Activated T-cell treated with anti-CD3 and anti-CD28 coated beads, Interleukin-2, amount 50 U/mL, for 24 hours (primary cell): Measurements from ENCODE around the gene IMPDH2.
"Not testable (repeated sequence)": the region's sequence is repeated elsewhere in the genome, so short reads cannot be mapped to it uniquely, and the experiment has no call there.

Experiments
- DNase-seq: peaks from one replicate; pipeline ENCODE4 v3.0.0-alpha.2; 2020
- H3K27ac Mint-ChIP-seq: 2 replicates; pipeline ENCODE4 v1.8.0; 2020; ENCODE audit warnings: mild to moderate bottlenecking, mixed read lengths
- H3K27me3 Mint-ChIP-seq: 2 replicates; pipeline ENCODE4 v1.8.0; 2020; ENCODE audit warnings: mixed read lengths
- H3K36me3 Mint-ChIP-seq: 2 replicates; pipeline ENCODE4 v1.8.0; 2020; ENCODE audit warnings: low read depth, mixed read lengths
- H3K4me1 Mint-ChIP-seq: 2 replicates; pipeline ENCODE4 v1.8.0; 2020; ENCODE audit warnings: low read depth, mixed read lengths
- H3K4me3 Mint-ChIP-seq: 2 replicates; pipeline ENCODE4 v1.8.0; 2020; ENCODE audit warnings: mild to moderate bottlenecking, moderate library complexity, mixed read lengths
- H3K9me3 Mint-ChIP-seq: 2 replicates; pipeline ENCODE4 v1.8.0; 2020; ENCODE audit warnings: mixed read lengths

The IMPDH2 gene

GRCh38 chr3:49016414-49017228, 12.6 kb downstream of the IMPDH2 start:
- Mint-ChIP-seq H3K36me3 (peaks cover 79% of the 10 kb centered on the region), H3K27ac (peak overlapping the region; percentile 46), H3K4me3 (peak overlapping the region; percentile 90), H3K27me3 (no peaks in the 10 kb centered on the region), H3K4me1 (peaks cover 30% of the 10 kb centered on the region), H3K9me3 (no peaks in the 10 kb centered on the region)
- no peak for DNase-seq

- no peaks in the 10 kb centered on the region for H3K9me3 Mint-ChIP-seq
Measured at GRCh38 chr3:49015765-49016164, 13.4 kb downstream of the IMPDH2 start.

GRCh38 chr3:49015072-49015471, 14.1 kb downstream of the IMPDH2 start:
- peaks cover 77% of the 10 kb centered on the region for H3K36me3 Mint-ChIP-seq
- no peak for DNase-seq
- no peaks in the 10 kb centered on the region for H3K9me3 Mint-ChIP-seq
- no peak overlapping the region for H3K4me3 Mint-ChIP-seq
- peak overlapping the region; percentile 59 for H3K27ac Mint-ChIP-seq
- H3K27me3 Mint-ChIP-seq = no peaks in the 10 kb centered on the region
- peaks cover 27% of the 10 kb centered on the region for H3K4me1 Mint-ChIP-seq

More at GRCh38 chr3:49015765-49016164, 13.4 kb downstream of the IMPDH2 start:
- no peaks in the 10 kb centered on the region for H3K27me3 Mint-ChIP-seq
- H3K27ac Mint-ChIP-seq = peak overlapping the region; percentile 46
- H3K4me3 Mint-ChIP-seq = no peak overlapping the region
- H3K4me1 Mint-ChIP-seq = peaks cover 30% of the 10 kb centered on the region
- H3K36me3 Mint-ChIP-seq = peaks cover 81% of the 10 kb centered on the region
- DNase-seq = no peak

GRCh38 chr3:49013738-49014660, 15.2 kb downstream of the IMPDH2 start:
- Mint-ChIP-seq H3K4me1 (peaks cover 25% of the 10 kb centered on the region), H3K27ac (peak overlapping the region; percentile 44)

GRCh38 chr3:49013113-49013737, 16.0 kb downstream of the IMPDH2 start:
- no peaks in the 10 kb centered on the region for H3K27me3 Mint-ChIP-seq
- peaks cover 78% of the 10 kb centered on the region for H3K36me3 Mint-ChIP-seq
- no peak overlapping the region for H3K4me3 Mint-ChIP-seq
- H3K27ac Mint-ChIP-seq = peak overlapping the region; percentile 57
- H3K4me1 Mint-ChIP-seq = peaks cover 27% of the 10 kb centered on the region
- no peak for DNase-seq
- H3K9me3 Mint-ChIP-seq = no peaks in the 10 kb centered on the region

More at GRCh38 chr3:49013738-49014660, 15.2 kb downstream of the IMPDH2 start:
- H3K27me3 Mint-ChIP-seq = no peaks in the 10 kb centered on the region
- H3K9me3 Mint-ChIP-seq = no peaks in the 10 kb centered on the region
- H3K4me3 Mint-ChIP-seq = no peak overlapping the region
- H3K36me3 Mint-ChIP-seq = peaks cover 78% of the 10 kb centered on the region
- DNase-seq = peak; percentile 66

- DNase-seq = no peak
- Mint-ChIP-seq H3K27me3 (no peaks in the 10 kb centered on the region), H3K4me1 (peaks cover 27% of the 10 kb centered on the region), H3K36me3 (peaks cover 83% of the 10 kb centered on the region), H3K4me3 (no peak overlapping the region), H3K9me3 (no peaks in the 10 kb centered on the region), H3K27ac (peak overlapping the region; percentile 57)
Measured at GRCh38 chr3:49012441-49013017, 16.7 kb downstream of the IMPDH2 start.

- peaks cover 33% of the 10 kb centered on the region for H3K4me1 Mint-ChIP-seq
- H3K9me3 Mint-ChIP-seq = no peaks in the 10 kb centered on the region
- no peak overlapping the region for H3K4me3 Mint-ChIP-seq
- H3K27ac Mint-ChIP-seq = peak overlapping the region; percentile 18
- no peak for DNase-seq
- H3K36me3 Mint-ChIP-seq = peaks cover 67% of the 10 kb centered on the region
- no peaks in the 10 kb centered on the region for H3K27me3 Mint-ChIP-seq
Measured at GRCh38 chr3:49009396-49009795, 19.8 kb downstream of the IMPDH2 start.

GRCh38 chr3:49008627-49009026, 20.6 kb downstream of the IMPDH2 start:
- Mint-ChIP-seq H3K27ac (peak overlapping the region; percentile 100), H3K36me3 (peaks cover 59% of the 10 kb centered on the region), H3K4me3 (peak overlapping the region; percentile 97), H3K4me1 (peaks cover 33% of the 10 kb centered on the region)
- DNase-seq, H3K9me3 Mint-ChIP-seq, H3K27me3 Mint-ChIP-seq: not testable (repeated sequence)

GRCh38 chr3:49007771-49008528, 21.2 kb downstream of the IMPDH2 start:
- Mint-ChIP-seq H3K4me1 (peaks cover 33% of the 10 kb centered on the region), H3K27me3 (no peaks in the 10 kb centered on the region), H3K4me3 (peak overlapping the region; percentile 97), H3K36me3 (peaks cover 52% of the 10 kb centered on the region), H3K9me3 (no peaks in the 10 kb centered on the region), H3K27ac (peak overlapping the region; percentile 100)
- peak; percentile 92 for DNase-seq

GRCh38 chr3:49007068-49007770, 22.0 kb downstream of the IMPDH2 start, which contains the start of gene WDR6:
Gene WDR6, plus strand, starts transcription at chr3:49007391. Its CDS starts 41 bp downstream, at chr3:49007432.
- H3K4me3 Mint-ChIP-seq = peak within 1 kb of the TSS; percentile 97
- no peaks in the 10 kb centered on the region for H3K27me3 Mint-ChIP-seq
- H3K4me1 Mint-ChIP-seq = peaks cover 33% of the 10 kb centered on the region
- peak; percentile 96 for DNase-seq
- H3K9me3 Mint-ChIP-seq = no peaks in the 10 kb centered on the region
- H3K27ac Mint-ChIP-seq = peak within 1 kb of the TSS; percentile 100
- H3K36me3 Mint-ChIP-seq = peaks cover 45% of the 10 kb centered on the region

GRCh38 chr3:49006408-49007067, 22.7 kb downstream of the IMPDH2 start:
- Mint-ChIP-seq H3K4me3 (peak overlapping the region; percentile 97), H3K27me3 (no peaks in the 10 kb centered on the region), H3K9me3 (no peaks in the 10 kb centered on the region), H3K36me3 (peaks cover 38% of the 10 kb centered on the region), H3K27ac (peak overlapping the region; percentile 100), H3K4me1 (peaks cover 29% of the 10 kb centered on the region)
- no peak for DNase-seq

GRCh38 chr3:49005998-49006397, 23.2 kb downstream of the IMPDH2 start:
- no peak for DNase-seq
- H3K27ac Mint-ChIP-seq = peak overlapping the region; percentile 23
- H3K4me1 Mint-ChIP-seq = peaks cover 29% of the 10 kb centered on the region
- no peaks in the 10 kb centered on the region for H3K27me3 Mint-ChIP-seq
- H3K4me3 Mint-ChIP-seq = peak overlapping the region; percentile 97
- peaks cover 33% of the 10 kb centered on the region for H3K36me3 Mint-ChIP-seq
- H3K9me3 Mint-ChIP-seq = no peaks in the 10 kb centered on the region
